Neural cell (in vitro differentiated cells): ENCODE measurements around the gene MAP3K20. TPM values are rescaled to one million over a fixed set of nuclear protein-coding genes. Genes with fewer than 3 reads are reported as not detected.

Experiments
- H2AFZ ChIP-seq: fragments of 200-600, 300-800 bp; sonication (generic), shearing (Covaris generic); 2 replicates; pipeline ENCODE4 v1.6.0; 2014; ENCODE audit warnings: low read depth, mild to moderate bottlenecking, antibody characterized with exemption, low read length, moderate library complexity
- H3F3A ChIP-seq: fragments of 200-600 bp; shearing (Covaris generic); 2 replicates; pipeline ENCODE4 v1.6.1; 2016; ENCODE audit warnings: mild to moderate bottlenecking, moderate library complexity, mixed read lengths, antibody characterized with exemption, low read length; ENCODE audit not compliant: insufficient read depth, poor library complexity, severe bottlenecking
- H3K27ac ChIP-seq: fragments of 200-600, 300-800 bp; sonication (generic), shearing (Covaris generic); 2 replicates; pipeline ENCODE4 v1.5.1; 2014; ENCODE audit warnings: mild to moderate bottlenecking, low read length, moderate library complexity
- H3K27me3 ChIP-seq: fragments of 300-800, 200-600 bp; sonication (generic), shearing (Covaris generic); 2 replicates; pipeline ENCODE4 v1.6.0; 2014; ENCODE audit warnings: mild to moderate bottlenecking, low read depth, low read length, moderate library complexity; ENCODE audit not compliant: insufficient read depth
- H3K36me3 ChIP-seq: fragments of 300-800, 200-600 bp; sonication (generic), shearing (Covaris generic); 2 replicates; pipeline ENCODE4 v1.5.1; 2014; ENCODE audit warnings: mild to moderate bottlenecking, antibody characterized with exemption, low read length, moderate library complexity; ENCODE audit not compliant: insufficient read depth
- H3K4me2 ChIP-seq: fragments of 300-800, 200-600 bp; sonication (generic), shearing (Covaris generic); 2 replicates; pipeline ENCODE4 v1.6.0; 2014; ENCODE audit warnings: mild to moderate bottlenecking, low read length
- H3K4me3 ChIP-seq: fragments of 300-800, 200-600 bp; sonication (generic), shearing (Covaris generic); 2 replicates; pipeline ENCODE4 v1.5.1; 2014; ENCODE audit warnings: mild to moderate bottlenecking, low read length, moderate library complexity
- H3K79me2 ChIP-seq: fragments of 200-600 bp; shearing (Covaris generic); replicated peaks from 2 replicates; pipeline ENCODE4 v1.6.0; 2014; ENCODE audit warnings: mild to moderate bottlenecking, low read length, moderate library complexity; ENCODE audit not compliant: insufficient read depth
- H3K9ac ChIP-seq: fragments of 300-800, 200-600 bp; sonication (generic), shearing (Covaris generic); 2 replicates; pipeline ENCODE4 v1.6.1; 2016; ENCODE audit warnings: mild to moderate bottlenecking, low read length, mixed read lengths
- H3K9me2 ChIP-seq: fragments of 200-600 bp; shearing (Covaris generic); 2 replicates; pipeline ENCODE4 v1.6.1; 2016; ENCODE audit warnings: mild to moderate bottlenecking, low read length, mixed read lengths; ENCODE audit not compliant: insufficient read depth
- H3K9me3 ChIP-seq: fragments of 200-600, 300-800 bp; sonication (generic), shearing (Covaris generic); 2 replicates; pipeline ENCODE4 v1.6.1; 2016; ENCODE audit warnings: mild to moderate bottlenecking, mixed run types, low read length, moderate library complexity, mixed read lengths
- H4K20me1 ChIP-seq: fragments of 200-600 bp; shearing (Covaris generic); 2 replicates; pipeline ENCODE4 v1.6.1; 2016; ENCODE audit warnings: mild to moderate bottlenecking, mixed run types; ENCODE audit not compliant: insufficient read depth
- CTCF ChIP-seq: fragments of 450-650 bp; IDR thresholded peaks from 2 replicates; pipeline ENCODE4 v1.5.1; 2014; ENCODE audit warnings: antibody characterized with exemption, mild to moderate bottlenecking, moderate library complexity; ENCODE audit not compliant: poor library complexity, severe bottlenecking
- EP300 ChIP-seq: fragments of 450-650 bp; conservative IDR thresholded peaks from 2 replicates; pipeline ENCODE4 v1.6.1; 2014; ENCODE audit warnings: antibody characterized with exemption, mild to moderate bottlenecking, moderate library complexity; ENCODE audit not compliant: poor library complexity, severe bottlenecking
- EZH2 ChIP-seq: fragments of 200-600, 300-800 bp; shearing (Covaris generic), sonication (generic); IDR thresholded peaks from 2 replicates; pipeline ENCODE4 v1.6.1; 2014; ENCODE audit warnings: antibody characterized with exemption, low read length, borderline replicate concordance, mild to moderate bottlenecking; ENCODE audit not compliant: insufficient read depth, poor library complexity, severe bottlenecking
- MXI1 ChIP-seq: fragments of 450-650 bp; conservative IDR thresholded peaks from 2 replicates; pipeline ENCODE4 v1.6.1; 2014; ENCODE audit warnings: antibody characterized with exemption, mild to moderate bottlenecking; ENCODE audit not compliant: poor library complexity, severe bottlenecking
- POLR2AphosphoS5 ChIP-seq: IDR thresholded peaks from 2 replicates; pipeline ENCODE4 v1.6.1; 2012
- RAD21 ChIP-seq: fragments of 450-650 bp; conservative IDR thresholded peaks from 2 replicates; pipeline ENCODE4 v1.6.1; 2014; ENCODE audit warnings: antibody characterized with exemption, mild to moderate bottlenecking, moderate library complexity
- REST ChIP-seq: IDR thresholded peaks from 2 replicates; pipeline ENCODE4 v1.6.1; 2012; ENCODE audit warnings: borderline replicate concordance
- SMC3 ChIP-seq: fragments of 450-650 bp; conservative IDR thresholded peaks from 2 replicates; pipeline ENCODE4 v1.6.1; 2014; ENCODE audit warnings: antibody characterized with exemption, mild to moderate bottlenecking, moderate library complexity; ENCODE audit not compliant: poor library complexity
- TAF1 ChIP-seq: IDR thresholded peaks from 2 replicates; pipeline ENCODE4 v1.6.1; 2012; ENCODE audit warnings: low read depth
- polyA plus RNA-seq: library from polyadenylated mRNA; depleted of rRNA; stranded (reverse); fragments of >200 nt; gene quantifications from 2 replicates; pipeline ENCODE4 v1.2.3, GENCODE V29; 2014

Gene MAP3K20
- polyA plus RNA-seq, 1 donor from 2014 or later: 0.48 TPM

- H2AFZ ChIP-seq: no peak overlapping the region
- no peak for TF ChIP-seq MXI1
- TF ChIP-seq REST: no peak
- no peak for TF ChIP-seq EP300
- TF ChIP-seq POLR2AphosphoS5: no peak
- no peak for TF ChIP-seq RAD21
- no peak for TF ChIP-seq TAF1
- no peak for TF ChIP-seq CTCF
- no peak for TF ChIP-seq SMC3
- TF ChIP-seq EZH2: no peak
- H3K4me3 ChIP-seq: no peak overlapping the region
- H3K79me2 ChIP-seq: no peaks in the 10 kb centered on the region
- no peak overlapping the region for H3K27ac ChIP-seq
- no peaks in the 10 kb centered on the region for H3K36me3 ChIP-seq
- no peaks in the 10 kb centered on the region for H3F3A ChIP-seq
- no peak overlapping the region for H3K4me2 ChIP-seq
- H3K27me3 ChIP-seq: no peaks in the 10 kb centered on the region
- no peaks in the 10 kb centered on the region for H4K20me1 ChIP-seq
- H3K9me2 ChIP-seq: no peaks in the 10 kb centered on the region
- H3K9ac ChIP-seq: no peak overlapping the region
- no peaks in the 10 kb centered on the region for H3K9me3 ChIP-seq
Observed at GRCh38 chr2:173040729-173041128, 34.9 kb upstream of the MAP3K20 start.

- no peak overlapping the region for H3K4me3 ChIP-seq
- H3K9ac ChIP-seq: no peak overlapping the region
- no peaks in the 10 kb centered on the region for H3K9me3 ChIP-seq
- H3K79me2 ChIP-seq: no peaks in the 10 kb centered on the region
- H2AFZ ChIP-seq: no peak overlapping the region
- no peak for TF ChIP-seq EZH2
- no peaks in the 10 kb centered on the region for H3K36me3 ChIP-seq
- no peak overlapping the region for H3K4me2 ChIP-seq
- H3K9me2 ChIP-seq: no peaks in the 10 kb centered on the region
- H3K27me3 ChIP-seq: no peaks in the 10 kb centered on the region
- no peak overlapping the region for H3K27ac ChIP-seq
- H3F3A ChIP-seq: no peaks in the 10 kb centered on the region
- no peaks in the 10 kb centered on the region for H4K20me1 ChIP-seq
Observed at GRCh38 chr2:173043476-173043875, 32.2 kb upstream of the MAP3K20 start.
